Activated CD8-positive, alpha-beta memory T cell treated with anti-CD3 and anti-CD28 coated beads for 24 hours (primary cell): ENCODE measurements around the gene MLIP.

Experiments
- DNase-seq: peaks from one replicate; pipeline ENCODE4 v3.0.0-alpha.2; 2020

MLIP gene

GRCh38 chr6:54098450-54099044 lies 12.7 kb upstream of the MLIP start:
- no peak for DNase-seq

GRCh38 chr6:54099225-54099624 lies 12.0 kb upstream of the MLIP start:
- no peak for DNase-seq

DNA sequence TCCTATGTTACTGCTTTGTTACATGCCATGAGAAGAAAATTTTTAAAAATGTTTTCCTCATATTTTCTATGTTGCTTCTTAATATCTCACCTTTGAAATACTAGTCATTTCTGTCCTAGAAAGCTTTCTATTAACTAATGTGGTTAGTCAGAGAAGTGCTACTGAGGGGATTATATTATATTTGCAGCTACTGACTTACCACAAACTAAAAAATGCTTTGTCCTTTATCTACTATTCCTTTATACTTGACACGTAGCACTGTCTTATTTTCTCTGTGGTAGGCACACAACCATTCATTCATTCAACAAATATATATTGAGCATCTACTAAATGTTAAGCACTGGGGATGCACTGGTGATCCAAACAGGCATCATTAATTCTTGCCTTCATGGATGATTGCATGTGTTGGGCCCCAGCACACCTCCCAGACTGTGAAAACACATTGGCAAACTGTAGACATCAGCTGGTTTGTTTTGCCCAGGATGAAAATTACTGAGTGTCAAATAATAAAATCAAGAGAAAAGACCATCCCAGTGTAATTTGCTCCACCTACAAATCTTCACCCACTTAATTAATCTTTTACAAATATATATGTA lies 10.7 kb upstream of the MLIP start:
- no peak for DNase-seq

GRCh38 chr6:54102238-54102637 lies 9.0 kb upstream of the MLIP start:
- no peak for DNase-seq

DNA sequence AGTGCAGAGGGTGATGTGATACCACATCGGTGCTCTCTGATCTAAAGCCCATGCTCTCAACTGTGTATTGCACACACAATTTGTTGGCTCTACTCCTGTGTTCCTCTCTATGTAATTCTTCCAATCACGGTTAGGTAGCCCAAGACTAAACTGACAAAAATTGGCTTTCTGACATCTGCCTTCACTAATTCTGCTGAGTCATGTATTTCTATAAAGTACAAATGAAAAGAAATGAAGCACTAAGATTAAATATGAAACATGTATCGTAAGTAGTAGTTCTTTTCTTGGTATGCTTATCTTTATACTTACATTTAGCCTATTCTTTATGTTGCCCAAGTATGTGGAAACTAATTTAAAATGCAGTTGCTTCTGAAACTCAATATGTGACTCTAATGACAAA lies 7.7 kb upstream of the MLIP start:
- DNase-seq = no peak

- DNase-seq = no peak
Observed at GRCh38 chr6:54106727-54107126, 4.5 kb upstream of the MLIP start.

DNA sequence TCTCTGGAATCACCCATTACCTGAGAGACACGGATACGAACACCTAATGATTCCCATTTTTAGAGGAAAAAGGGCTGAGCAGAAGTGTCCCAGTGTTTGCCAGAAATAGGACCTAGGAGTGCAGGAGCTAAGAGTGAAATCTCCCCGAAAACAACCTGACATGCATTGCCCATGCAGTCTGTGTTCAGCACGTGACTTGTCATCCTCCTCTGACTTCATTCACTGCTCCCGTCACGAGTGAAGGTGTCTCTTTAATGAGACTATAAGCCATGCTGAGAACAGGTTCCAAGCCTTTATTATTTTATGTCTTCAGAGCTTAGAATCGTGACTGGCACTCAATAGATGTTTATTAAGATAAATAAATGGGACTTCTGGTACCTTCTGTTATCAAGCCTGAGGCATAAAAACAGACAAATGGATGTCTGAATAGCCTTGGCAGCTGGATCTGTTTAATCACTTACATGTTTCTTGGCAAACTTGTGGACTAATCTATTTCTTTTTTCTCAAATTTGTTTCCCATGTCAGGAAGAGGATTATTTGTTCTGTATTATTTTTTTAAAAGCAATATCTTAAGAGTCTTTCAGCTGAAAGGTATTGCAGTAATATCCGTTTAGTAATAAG lies 3.7 kb upstream of the MLIP start:
- no peak for DNase-seq

GRCh38 chr6:54108271-54108670 lies 3.0 kb upstream of the MLIP start:
- no peak for DNase-seq

GRCh38 chr6:54109586-54109985 lies 1.7 kb upstream of the MLIP start:
- DNase-seq = no peak

DNA sequence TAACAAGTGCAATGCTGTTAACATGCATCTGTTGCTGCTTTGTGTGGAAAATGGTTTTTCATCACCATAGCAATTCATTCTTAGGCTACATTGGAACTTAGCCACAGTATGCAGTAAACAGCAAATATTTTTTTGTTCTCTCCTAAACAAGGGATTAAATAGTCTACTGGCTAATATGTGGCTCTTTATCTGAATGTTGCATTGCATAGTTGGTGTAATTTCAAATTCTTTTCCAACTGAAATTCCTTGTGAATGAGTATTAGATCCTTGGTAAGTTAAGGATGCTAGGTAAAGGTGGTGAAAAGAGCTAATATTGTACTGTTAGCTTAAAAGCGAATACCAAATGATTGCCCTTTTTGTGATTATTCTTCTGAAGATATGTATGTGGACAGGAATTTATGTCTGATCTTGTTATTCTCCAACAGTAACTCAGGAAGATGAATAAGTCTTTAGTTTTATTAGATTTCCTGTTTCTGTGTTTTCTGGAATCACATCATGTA lies 958 bp downstream of the MLIP start:
- no peak for DNase-seq

DNA sequence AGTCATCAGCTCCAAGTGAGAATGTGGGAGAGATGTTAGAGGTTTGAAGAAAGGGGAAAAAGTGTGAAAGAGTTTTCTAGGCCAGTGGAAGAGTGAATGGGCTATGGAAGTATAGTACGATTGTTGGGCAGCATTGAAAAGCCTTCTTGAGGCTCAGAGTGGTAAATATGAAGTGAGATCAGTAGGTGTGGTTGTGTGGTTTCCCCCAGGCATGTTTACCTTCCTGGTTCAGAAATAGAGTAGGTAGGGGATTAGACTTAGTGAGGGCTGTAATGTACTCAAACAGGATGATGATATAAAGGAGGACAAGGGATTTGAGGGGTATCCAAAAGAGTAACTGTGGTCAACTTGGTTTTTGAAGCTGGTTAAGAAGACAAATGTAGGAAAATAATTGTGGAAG lies 3.7 kb downstream of the MLIP start:
- no peak for DNase-seq

GRCh38 chr6:54115966-54116365 lies 4.7 kb downstream of the MLIP start:
- DNase-seq = no peak

- DNase-seq = no peak
Observed at GRCh38 chr6:54118117-54118516, 6.9 kb downstream of the MLIP start.

DNA sequence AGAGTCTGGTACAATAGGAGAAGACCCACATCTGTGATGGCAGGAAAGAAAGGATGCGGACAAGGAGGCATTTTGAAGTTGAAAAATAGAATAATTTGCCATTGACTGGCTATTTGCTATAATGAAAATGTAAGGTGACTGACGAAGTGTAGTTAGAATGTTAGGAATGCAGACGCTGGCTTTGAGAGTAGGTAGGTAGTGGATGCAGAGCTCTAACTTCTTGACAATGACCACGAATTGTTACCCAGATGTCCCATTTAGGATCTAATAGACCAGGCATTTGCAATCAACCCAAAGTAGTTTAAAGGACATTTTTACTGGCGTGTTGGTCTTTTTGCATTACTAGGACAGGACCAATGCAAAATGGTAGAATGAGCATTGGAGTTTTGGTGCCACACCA lies 14.2 kb downstream of the MLIP start:
- no peak for DNase-seq

- DNase-seq = no peak
Observed at GRCh38 chr6:54130179-54130578, 18.9 kb downstream of the MLIP start.

- DNase-seq = no peak
Observed at GRCh38 chr6:54132587-54132986, 21.3 kb downstream of the MLIP start.

- no peak for DNase-seq
Observed at GRCh38 chr6:54133186-54133585, 21.9 kb downstream of the MLIP start.

DNA sequence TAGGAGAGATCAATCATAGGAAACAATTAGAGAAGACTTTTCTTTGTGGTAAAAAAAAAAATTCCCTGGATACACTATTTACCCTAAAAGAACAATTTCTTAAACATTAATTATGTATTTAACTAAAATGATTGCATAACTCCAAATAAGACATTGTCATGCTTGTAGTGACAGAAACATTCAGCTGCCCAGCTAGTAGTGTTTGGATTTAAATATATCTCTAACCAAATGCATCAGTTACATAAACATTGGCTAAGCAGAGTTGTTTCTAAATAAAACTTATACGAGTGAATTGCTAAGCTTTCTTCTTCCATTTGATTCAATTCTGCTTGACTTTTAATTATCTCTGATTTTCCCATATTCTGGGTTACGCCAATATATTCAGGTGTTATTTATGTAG lies 23.7 kb downstream of the MLIP start:
- no peak for DNase-seq

GRCh38 chr6:54135665-54136369 lies 24.6 kb downstream of the MLIP start:
- DNase-seq = no peak

DNA sequence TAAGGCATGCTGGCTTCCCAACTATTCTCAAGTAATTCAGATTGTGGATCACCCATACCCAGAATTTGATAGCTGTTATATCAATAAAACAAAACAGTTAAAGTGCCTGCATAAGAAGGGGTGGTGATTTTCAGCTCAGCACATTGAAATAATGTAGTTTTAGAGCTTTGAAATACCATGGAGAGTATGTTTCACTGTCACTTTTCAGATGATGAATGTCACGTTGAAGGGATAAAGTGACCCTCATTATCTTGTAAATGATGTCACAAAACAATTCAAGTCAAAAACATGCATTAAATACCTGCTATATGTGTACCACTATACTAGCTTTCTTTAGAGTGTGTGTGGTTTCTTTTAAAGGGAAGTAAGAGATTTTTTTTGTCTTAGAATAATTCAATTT lies 27.6 kb downstream of the MLIP start:
- no peak for DNase-seq

DNA sequence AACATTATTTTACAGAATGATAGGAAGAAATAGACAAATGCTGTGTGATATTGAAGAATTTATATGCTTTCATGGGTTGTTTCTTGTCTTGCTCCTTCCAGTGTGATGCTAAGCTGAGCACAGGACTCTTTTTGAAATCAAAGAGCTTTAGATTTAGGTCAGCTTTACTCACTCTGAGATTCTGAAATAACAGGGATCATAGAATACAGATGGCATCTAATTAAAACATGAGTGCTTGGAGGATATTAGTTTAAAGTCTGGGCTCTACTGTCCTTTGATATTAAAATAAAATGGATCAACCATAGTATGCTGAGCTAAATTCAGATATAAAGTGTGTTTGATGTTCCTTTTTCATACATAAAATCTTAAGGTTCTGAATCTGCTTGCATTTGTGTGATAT lies 29.6 kb downstream of the MLIP start:
- DNase-seq = no peak

- no peak for DNase-seq
Observed at GRCh38 chr6:54142889-54143519, 31.8 kb downstream of the MLIP start.

GRCh38 chr6:54151861-54152260 lies 40.6 kb downstream of the MLIP start:
- no peak for DNase-seq
